HEK293T (cell line): Measurements from ENCODE around the gene PLCB4.

Experiments used
- ARNT ChIP-seq: fragments of 450-650 bp; IDR thresholded peaks from 2 replicates; pipeline ENCODE4 v1.6.1; 2017; ENCODE audit warnings: mild to moderate bottlenecking
- BHLHE40 ChIP-seq: fragments of 450-650 bp; IDR thresholded peaks from 2 replicates; pipeline ENCODE4 v1.6.1; 2016; ENCODE audit warnings: mild to moderate bottlenecking, moderate library complexity, borderline replicate concordance
- CTBP1 ChIP-seq: fragments of 450-650 bp; IDR thresholded peaks from 2 replicates; pipeline ENCODE4 v1.6.1; 2016; ENCODE audit warnings: borderline replicate concordance
- ELF4 ChIP-seq: fragments of 450-650 bp; IDR thresholded peaks from 2 replicates; pipeline ENCODE4 v1.6.1; 2017; ENCODE audit warnings: antibody characterized with exemption
- FOXA1 ChIP-seq: fragments of 450-650 bp; IDR thresholded peaks from 2 replicates; pipeline ENCODE4 v1.6.1; 2016; ENCODE audit warnings: mild to moderate bottlenecking
- FOXK2 ChIP-seq: fragments of 450-650 bp; IDR thresholded peaks from 2 replicates; pipeline ENCODE4 v1.6.1; 2016; ENCODE audit warnings: mild to moderate bottlenecking
- FOXM1 ChIP-seq: fragments of 450-650 bp; IDR thresholded peaks from 2 replicates; pipeline ENCODE4 v1.6.1; 2017; ENCODE audit warnings: mild to moderate bottlenecking, borderline replicate concordance
- HDGF ChIP-seq: fragments of 450-650 bp; IDR thresholded peaks from 2 replicates; pipeline ENCODE4 v1.6.1; 2017; ENCODE audit warnings: antibody characterized with exemption, borderline replicate concordance
- L3MBTL2 ChIP-seq: fragments of 450-650 bp; conservative IDR thresholded peaks from 2 replicates; pipeline ENCODE4 v1.6.1; 2016; ENCODE audit warnings: mild to moderate bottlenecking
- LEF1 ChIP-seq: fragments of 450-650 bp; IDR thresholded peaks from 2 replicates; pipeline ENCODE4 v1.6.1; 2017; ENCODE audit warnings: mild to moderate bottlenecking, borderline replicate concordance
- NFRKB ChIP-seq: fragments of 450-650 bp; IDR thresholded peaks from 2 replicates; pipeline ENCODE4 v1.6.1; 2016; ENCODE audit warnings: mild to moderate bottlenecking, moderate library complexity
- SP1 ChIP-seq: fragments of 450-650 bp; IDR thresholded peaks from 2 replicates; pipeline ENCODE4 v1.6.1; 2017
- SUZ12 ChIP-seq: fragments of 450-650 bp; IDR thresholded peaks from 2 replicates; pipeline ENCODE4 v1.6.1; 2016; ENCODE audit warnings: mild to moderate bottlenecking
- TARDBP ChIP-seq: fragments of 450-650 bp; IDR thresholded peaks from 2 replicates; pipeline ENCODE4 v1.6.1; 2016

GRCh38 chr20:9398882-9399281, 330.0 kb downstream of the PLCB4 start:
- TF ChIP-seq FOXK2: no peak
- no peak for TF ChIP-seq SP1
- no peak for TF ChIP-seq FOXA1
- no peak for TF ChIP-seq LEF1
- no peak for TF ChIP-seq SUZ12
- no peak for TF ChIP-seq NFRKB
- TF ChIP-seq FOXM1: no peak
- no peak for TF ChIP-seq ELF4
- no peak for TF ChIP-seq HDGF
- no peak for TF ChIP-seq TARDBP
- no peak for TF ChIP-seq BHLHE40
- no peak for TF ChIP-seq CTBP1
- TF ChIP-seq ARNT: no peak
- no peak for TF ChIP-seq L3MBTL2
